Measurements from ENCODE around the gene HAT1. TPM values are rescaled to one million over a fixed set of nuclear protein-coding genes. Genes with fewer than 3 reads are reported as not detected.

HAT1 gene, protein sequence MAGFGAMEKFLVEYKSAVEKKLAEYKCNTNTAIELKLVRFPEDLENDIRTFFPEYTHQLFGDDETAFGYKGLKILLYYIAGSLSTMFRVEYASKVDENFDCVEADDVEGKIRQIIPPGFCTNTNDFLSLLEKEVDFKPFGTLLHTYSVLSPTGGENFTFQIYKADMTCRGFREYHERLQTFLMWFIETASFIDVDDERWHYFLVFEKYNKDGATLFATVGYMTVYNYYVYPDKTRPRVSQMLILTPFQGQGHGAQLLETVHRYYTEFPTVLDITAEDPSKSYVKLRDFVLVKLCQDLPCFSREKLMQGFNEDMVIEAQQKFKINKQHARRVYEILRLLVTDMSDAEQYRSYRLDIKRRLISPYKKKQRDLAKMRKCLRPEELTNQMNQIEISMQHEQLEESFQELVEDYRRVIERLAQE
- total RNA-seq (2014; rRNA removed): 58.7 and 76.8 TPM in 2 replicates
- Bru-seq, nascent RNA: percentile 76 among the genes with signal in this experiment
- percentile 77 among the genes with signal in this experiment for BruChase-seq, experiment 1, labeled RNA remaining after a 6-hour chase
- percentile 66 among the genes with signal in this experiment for BruChase-seq, experiment 2, labeled RNA remaining after a 2-hour chase
- long read RNA-seq, transcript HAT1-201 (11 exons, 1,626 nt): major isoform, 84 of 100 reads
- long read RNA-seq, partial matches to known transcripts: 10 of 100 reads
- long read RNA-seq, other reads (novel, unspliced or antisense): 3 of 100 reads

- intact Hi-C loops (cut with micrococcal nuclease): loop anchor here (2.0 to 5.0 kb wide), 4 partner anchors 28 to 215 kb away; partner anchors contain the start of genes DLX2 and SLC25A12
- H3K36me3 ChIP-seq (ENCODE audit: low read depth, low read length): peaks cover 10% of the 10 kb centered on the region
- H3K4me2 ChIP-seq (ENCODE audit: low read length): peak within 1 kb of the TSS; percentile 86
- peak within 1 kb of the TSS; percentile 91 for H3K9ac ChIP-seq (ENCODE audit: low read length)
- no peaks in the 10 kb centered on the region for H4K20me1 ChIP-seq (ENCODE audit: low read length)
- peaks cover 47% of the 10 kb centered on the region for H3K79me2 ChIP-seq (ENCODE audit: low read length)
- H3F3A ChIP-seq (ENCODE audit: low read length, unreplicated experiment): no peaks in the 10 kb centered on the region
- H3K9me3 ChIP-seq (ENCODE audit: low read length): no peaks in the 10 kb centered on the region
- H3K4me3 ChIP-seq (ENCODE audit: low read length): peak within 1 kb of the TSS; percentile 86
- H2AFZ ChIP-seq (ENCODE audit: low read length): peak within 1 kb of the TSS; percentile 98
- H3K27me3 ChIP-seq (ENCODE audit: low read length): no peaks in the 10 kb centered on the region
- peak within 1 kb of the TSS; percentile 72 for H3K27ac ChIP-seq (ENCODE audit: low read length)
- ChIA-PET POLR2A (ENCODE audit: unreplicated experiment) (interaction anchor here (0.5 to 0.6 kb wide), 5 partner anchors 83 to 1767 kb away, joined by 3 to 7 read pairs (median 3); partner anchors contain the start of gene DYNC1I2), CTCF (interaction anchor here (0.5 to 0.9 kb wide), 2 partner anchors 35 to 173 kb away, joined by 3 to 4 read pairs; no protein-coding TSS in a partner anchor)
- ATAC-seq: peak; percentile 94
- no peaks in the 10 kb centered on the region for H3K9me2 ChIP-seq (replicated peaks; ENCODE audit: low read length)
- H3K4me1 ChIP-seq (ENCODE audit: insufficient read depth, low read length): peaks cover 19% of the 10 kb centered on the region
- DNase-seq: peak; percentile 98
- TSS peak; percentile 78 for BruUV-seq (replicated peaks)
- TF ChIP-seq EZH2phosphoT487 (IDR thresholded peaks at IDR 0.05; ENCODE audit: borderline replicate concordance, low read length) (no peak), EZH2 (IDR thresholded peaks at IDR 0.05; ENCODE audit: low read length, unreplicated experiment) (no peak)
- TF ChIP-seq, protein P1, sequence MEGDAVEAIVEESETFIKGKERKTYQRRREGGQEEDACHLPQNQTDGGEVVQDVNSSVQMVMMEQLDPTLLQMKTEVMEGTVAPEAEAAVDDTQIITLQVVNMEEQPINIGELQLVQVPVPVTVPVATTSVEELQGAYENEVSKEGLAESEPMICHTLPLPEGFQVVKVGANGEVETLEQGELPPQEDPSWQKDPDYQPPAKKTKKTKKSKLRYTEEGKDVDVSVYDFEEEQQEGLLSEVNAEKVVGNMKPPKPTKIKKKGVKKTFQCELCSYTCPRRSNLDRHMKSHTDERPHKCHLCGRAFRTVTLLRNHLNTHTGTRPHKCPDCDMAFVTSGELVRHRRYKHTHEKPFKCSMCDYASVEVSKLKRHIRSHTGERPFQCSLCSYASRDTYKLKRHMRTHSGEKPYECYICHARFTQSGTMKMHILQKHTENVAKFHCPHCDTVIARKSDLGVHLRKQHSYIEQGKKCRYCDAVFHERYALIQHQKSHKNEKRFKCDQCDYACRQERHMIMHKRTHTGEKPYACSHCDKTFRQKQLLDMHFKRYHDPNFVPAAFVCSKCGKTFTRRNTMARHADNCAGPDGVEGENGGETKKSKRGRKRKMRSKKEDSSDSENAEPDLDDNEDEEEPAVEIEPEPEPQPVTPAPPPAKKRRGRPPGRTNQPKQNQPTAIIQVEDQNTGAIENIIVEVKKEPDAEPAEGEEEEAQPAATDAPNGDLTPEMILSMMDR (conservative IDR thresholded peaks at IDR 0.05; ENCODE audit: low read depth, low read length): no peak
Measured at GRCh38 chr2:171922230-171923022, at the start of gene HAT1. Gene HAT1 (plus strand): TSS chr2:171922461. CDS start chr2:171922501, 40 bp downstream.

GRCh38 chr2:171874517-171874916, 47.7 kb upstream of the HAT1 start:
- intact Hi-C loops (cut with micrococcal nuclease): no loop called here
- H3K27ac ChIP-seq (ENCODE audit: low read length): no peak overlapping the region
- no peaks in the 10 kb centered on the region for H3K9me3 ChIP-seq (ENCODE audit: low read length)
- no peaks in the 10 kb centered on the region for H3K27me3 ChIP-seq (ENCODE audit: low read length)
- no peak for TF ChIP-seq EZH2 (IDR thresholded peaks at IDR 0.05; ENCODE audit: low read length, unreplicated experiment)
- TF ChIP-seq EZH2phosphoT487 (IDR thresholded peaks at IDR 0.05; ENCODE audit: borderline replicate concordance, low read length): no peak
- TF ChIP-seq, protein P1 (conservative IDR thresholded peaks at IDR 0.05; ENCODE audit: low read depth, low read length): no peak
- no TSS peak for BruUV-seq (replicated peaks)
- ATAC-seq (no peak), DNase-seq (no peak)
- H3K36me3 ChIP-seq (ENCODE audit: low read depth, low read length): peaks cover 4% of the 10 kb centered on the region; the same call in 1 of the 2 replicates
- CTCF ChIA-PET: no interaction called here
- peaks cover 4% of the 10 kb centered on the region; the same call in 1 of the 2 replicates for H3K4me1 ChIP-seq (ENCODE audit: insufficient read depth, low read length)
- H4K20me1 ChIP-seq (ENCODE audit: low read length): no peaks in the 10 kb centered on the region
- no peak overlapping the region for H3K4me2 ChIP-seq (ENCODE audit: low read length)
- H3K79me2 ChIP-seq (ENCODE audit: low read length): 0 out of 2 replicates have a peak, but pooled peaks cover 10% of the 10 kb centered on the region
- H3K9me2 ChIP-seq (replicated peaks; ENCODE audit: low read length): no peaks in the 10 kb centered on the region
- POLR2A ChIA-PET (ENCODE audit: unreplicated experiment): no interaction called here
- no peak overlapping the region for H3K4me3 ChIP-seq (ENCODE audit: low read length)
- H3F3A ChIP-seq (ENCODE audit: low read length, unreplicated experiment): no peaks in the 10 kb centered on the region
- no peak overlapping the region for H2AFZ ChIP-seq (ENCODE audit: low read length)
- no peak overlapping the region for H3K9ac ChIP-seq (ENCODE audit: low read length)

Measured in PC-3 (cell line).